HG03520 (cell line): ENCODE data around the gene POFUT1.
"Not testable (repeated sequence)": the region's sequence is repeated elsewhere in the genome, so short reads cannot be mapped to it uniquely, and the experiment has no call there.

Source experiments
- ATAC-seq: cut with Tn5 transposase; IDR thresholded peaks from one replicate; pipeline ENCODE4 v1.9.1; 2021; ENCODE audit warnings: mild to moderate bottlenecking, moderate library complexity; ENCODE audit not compliant: unreplicated experiment

POFUT1 gene

GRCh38 chr20:32207626-32208498 is at the start of gene POFUT1, which contains the start of gene PLAGL2:
POFUT1 (plus strand) TSS chr20:32207880; CDS start chr20:32207942, 62 bp downstream.
PLAGL2 (minus strand) TSS chr20:32207743; CDS start chr20:32202178, 5,565 bp downstream.
- peak; percentile 81 for ATAC-seq

DNA sequence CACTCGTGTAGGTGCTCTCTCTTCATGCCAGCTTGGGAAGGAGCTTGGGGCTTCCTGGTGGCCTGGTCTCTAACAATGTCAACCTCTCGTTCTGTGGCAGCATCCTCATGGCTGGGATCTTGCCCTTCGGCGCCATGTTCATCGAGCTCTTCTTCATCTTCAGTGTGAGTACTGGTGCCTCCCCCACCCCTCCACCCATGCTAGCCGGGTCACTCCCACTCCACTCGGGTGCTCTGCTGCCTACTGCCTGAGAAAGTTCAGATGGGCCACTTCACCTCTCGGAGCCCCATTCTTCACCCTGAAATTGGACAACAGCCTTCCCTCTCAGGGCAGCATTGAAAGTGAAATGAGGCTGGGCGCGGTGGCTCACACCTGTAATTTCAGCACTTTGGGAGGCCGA is 49.3 kb upstream of the POFUT1 start:
- no peak for ATAC-seq

- no peak for ATAC-seq
Observed at GRCh38 chr20:32158943-32159660, 48.6 kb upstream of the POFUT1 start.

GRCh38 chr20:32159766-32160221 is 47.9 kb upstream of the POFUT1 start:
- no peak for ATAC-seq

DNA sequence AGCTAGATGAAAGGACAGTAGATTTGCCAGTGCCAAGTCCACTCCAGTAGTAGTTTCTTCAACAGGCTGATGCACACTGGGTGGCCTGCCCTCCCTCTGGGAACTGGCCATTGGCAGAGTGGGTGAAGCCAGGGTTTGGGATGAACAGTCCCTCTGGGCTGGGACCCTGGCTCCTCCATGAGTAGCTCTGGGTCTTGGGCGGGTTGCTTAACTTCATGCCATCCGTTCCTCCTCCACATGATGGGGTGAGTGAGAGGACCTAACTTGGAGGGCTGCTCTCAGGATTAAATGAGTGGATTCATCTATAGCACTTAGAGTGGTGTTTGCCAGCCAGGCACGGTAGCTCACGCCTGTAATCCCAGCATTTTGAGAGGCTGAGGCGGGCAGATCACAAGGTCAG is 47.3 kb upstream of the POFUT1 start:
- ATAC-seq: no peak

GRCh38 chr20:32162351-32162750 is 45.3 kb upstream of the POFUT1 start:
- ATAC-seq: no peak

GRCh38 chr20:32163951-32164350 is 43.7 kb upstream of the POFUT1 start:
- ATAC-seq: no peak

GRCh38 chr20:32164984-32165735 is 42.5 kb upstream of the POFUT1 start:
- no peak for ATAC-seq

DNA sequence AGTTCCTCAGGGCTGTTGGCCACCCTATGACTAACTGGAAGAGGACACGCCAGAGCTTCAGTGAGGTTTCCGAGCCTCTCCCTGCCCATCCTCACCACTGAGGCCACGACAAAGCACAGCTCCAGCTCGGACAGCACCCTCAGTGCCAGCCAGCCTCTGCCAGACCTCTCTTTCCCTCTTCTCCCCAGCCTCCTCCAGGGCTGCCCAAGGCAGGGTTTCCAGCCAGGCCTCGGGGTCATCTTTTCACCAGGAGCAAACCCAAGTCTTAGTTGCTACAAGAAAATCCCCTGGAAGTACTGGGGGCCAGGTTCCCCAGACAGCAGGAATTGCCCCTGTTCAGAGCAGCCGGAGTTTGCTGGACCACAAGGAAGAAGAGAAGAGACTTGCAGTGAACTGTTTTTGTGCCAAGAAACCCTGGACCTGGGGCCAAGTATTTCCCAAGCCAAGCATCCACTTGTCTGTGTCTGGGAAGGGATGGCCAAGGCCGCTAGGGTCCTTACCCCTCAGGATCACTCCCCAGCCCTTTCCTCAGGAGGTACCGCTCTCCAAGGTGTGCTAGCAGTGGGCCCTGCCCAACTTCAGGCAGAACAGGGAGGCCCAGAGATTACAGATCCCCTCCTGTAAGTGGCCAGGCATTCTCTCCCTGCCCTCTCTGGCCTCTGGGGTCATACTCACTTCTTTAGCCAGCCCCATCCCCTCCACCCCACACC is 41.7 kb upstream of the POFUT1 start:
- no peak for ATAC-seq

DNA sequence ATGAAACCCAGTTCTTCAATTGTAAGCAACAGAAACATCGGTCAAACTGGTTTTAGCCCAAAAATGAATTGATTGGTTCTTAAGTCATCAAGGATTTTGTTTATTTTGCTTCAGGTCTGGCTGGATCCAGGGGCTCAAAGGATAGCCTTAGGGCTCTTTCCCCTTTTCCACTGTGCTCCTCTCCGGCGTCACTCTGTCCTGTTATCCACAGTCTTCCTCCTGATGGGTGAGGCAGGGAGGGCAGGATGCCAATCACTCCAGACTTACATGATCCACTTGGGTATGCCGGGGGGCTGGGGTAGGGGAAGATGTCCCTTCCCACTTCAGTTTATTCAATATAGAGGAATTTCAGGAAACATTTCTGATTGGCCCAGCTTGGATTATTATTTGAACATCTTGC is 40.1 kb upstream of the POFUT1 start:
- ATAC-seq: no peak

DNA sequence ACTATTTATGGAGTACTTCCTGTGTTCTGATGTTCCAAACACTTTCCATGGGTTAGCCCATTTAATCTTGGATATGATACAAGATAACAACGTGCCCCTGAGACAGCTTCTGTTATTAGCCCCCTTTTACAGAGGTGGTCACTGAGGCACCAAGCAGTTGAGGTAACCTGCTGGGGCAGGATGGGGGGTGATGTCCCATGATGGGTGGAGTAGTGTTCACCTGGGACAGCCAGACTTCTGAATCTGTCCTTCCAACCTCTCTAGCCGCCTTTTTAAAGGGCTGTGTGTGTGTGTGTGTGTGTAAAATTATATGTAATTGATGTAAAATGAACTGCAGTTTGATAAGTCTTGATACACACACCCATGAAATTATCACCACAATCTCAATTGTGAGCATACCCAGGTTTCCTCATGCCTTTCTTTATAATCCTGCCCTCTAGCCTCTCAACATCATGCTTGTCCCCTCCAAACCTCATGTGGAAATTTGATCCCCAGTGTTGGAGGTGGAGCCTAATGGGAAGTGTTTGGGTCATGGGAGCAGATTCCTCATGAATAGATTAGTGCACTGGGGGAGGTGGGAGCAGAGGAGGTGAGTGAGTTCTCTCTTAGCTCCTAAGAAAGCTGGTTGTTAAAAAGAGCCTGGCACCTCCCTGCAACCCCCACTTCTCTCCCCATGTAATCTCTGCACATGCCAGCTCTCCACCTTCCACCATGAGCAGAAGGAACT is 39.3 kb upstream of the POFUT1 start:
- ATAC-seq: no peak

- not testable (repeated sequence) for ATAC-seq
Observed at GRCh38 chr20:32177696-32178095, 30.0 kb upstream of the POFUT1 start.

DNA sequence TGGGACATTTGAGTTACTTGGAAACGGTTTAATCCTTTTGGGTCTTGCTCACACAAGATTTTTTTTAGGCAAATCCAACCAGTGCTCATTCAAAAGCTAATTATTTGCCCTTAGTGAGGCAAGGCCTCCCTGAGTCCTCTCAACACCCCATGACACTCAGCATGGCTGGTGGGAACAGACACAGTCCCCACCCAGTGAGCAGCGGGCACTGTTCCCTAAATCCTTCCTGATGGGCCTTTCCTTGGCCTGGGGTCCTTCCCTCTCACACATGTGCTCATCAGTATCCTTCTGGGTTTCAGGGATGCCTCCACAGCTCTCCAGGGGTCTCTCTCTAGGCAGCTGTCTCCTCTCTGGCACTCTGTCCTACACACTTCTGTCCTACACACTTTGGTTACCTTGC is 28.2 kb upstream of the POFUT1 start:
- no peak for ATAC-seq

- ATAC-seq: no peak
Observed at GRCh38 chr20:32179934-32180333, 27.7 kb upstream of the POFUT1 start.

GRCh38 chr20:32181606-32182005 is 26.1 kb upstream of the POFUT1 start:
- no peak for ATAC-seq

- no peak for ATAC-seq
Observed at GRCh38 chr20:32183947-32184635, 23.6 kb upstream of the POFUT1 start.

- ATAC-seq: no peak
Observed at GRCh38 chr20:32184961-32185603, 22.6 kb upstream of the POFUT1 start.

GRCh38 chr20:32186506-32186905 is 21.2 kb upstream of the POFUT1 start:
- ATAC-seq: no peak
